HG03439 (cell line): ENCODE data around the gene KLHL34.

Experiments used
- ATAC-seq: cut with Tn5 transposase; IDR thresholded peaks from one replicate; pipeline ENCODE4 v1.9.1; 2021; ENCODE audit warnings: mild to moderate bottlenecking, moderate library complexity; ENCODE audit not compliant: unreplicated experiment

The KLHL34 gene

GRCh38 chrX:21658152-21658737, at the start of gene KLHL34:
KLHL34 (minus strand) TSS chrX:21658330; CDS start chrX:21657788, 542 bp downstream.
- ATAC-seq: no peak

GRCh38 chrX:21705225-21705624, 47.1 kb upstream of the KLHL34 start:
- ATAC-seq: no peak

- ATAC-seq: no peak
These were observed 44.6 kb upstream of the KLHL34 start for GRCh38 chrX:21702725-21703124.

GRCh38 chrX:21700967-21701366, 42.8 kb upstream of the KLHL34 start:
- no peak for ATAC-seq

- ATAC-seq: no peak
These were observed 42.1 kb upstream of the KLHL34 start for GRCh38 chrX:21700275-21700674.

- no peak for ATAC-seq
These were observed 41.0 kb upstream of the KLHL34 start for GRCh38 chrX:21699136-21699535.

- no peak for ATAC-seq
These were observed 40.1 kb upstream of the KLHL34 start for GRCh38 chrX:21698272-21698671.

GRCh38 chrX:21691512-21692018, 33.4 kb upstream of the KLHL34 start:
- ATAC-seq: no peak

- no peak for ATAC-seq
These were observed 25.8 kb upstream of the KLHL34 start for GRCh38 chrX:21683941-21684340.

GRCh38 chrX:21678048-21678612, 20.0 kb upstream of the KLHL34 start:
- ATAC-seq: no peak

GRCh38 chrX:21675931-21676330, 17.8 kb upstream of the KLHL34 start:
- ATAC-seq: no peak

GRCh38 chrX:21674430-21675186, 16.5 kb upstream of the KLHL34 start:
- no peak for ATAC-seq

GRCh38 chrX:21666679-21667078, 8.5 kb upstream of the KLHL34 start:
- no peak for ATAC-seq

- no peak for ATAC-seq
These were observed 8.1 kb upstream of the KLHL34 start for GRCh38 chrX:21666252-21666651.

- no peak for ATAC-seq
These were observed 4.6 kb upstream of the KLHL34 start for GRCh38 chrX:21662761-21663160.

GRCh38 chrX:21661316-21661715, 3.2 kb upstream of the KLHL34 start:
- ATAC-seq: no peak

GRCh38 chrX:21660156-21660555, 2.0 kb upstream of the KLHL34 start:
- ATAC-seq: no peak

GRCh38 chrX:21659320-21659719, 1.2 kb upstream of the KLHL34 start:
- no peak for ATAC-seq

GRCh38 chrX:21658746-21659145, 616 bp upstream of the KLHL34 start:
- no peak for ATAC-seq

- no peak for ATAC-seq
These were observed 595 bp downstream of the KLHL34 start for GRCh38 chrX:21657318-21658151.
